ENCODE measurements around the gene EIF4B. TPM values are rescaled to one million over a fixed set of nuclear protein-coding genes. Genes with fewer than 3 reads are reported as not detected.
"Not testable (repeated sequence)": the region's sequence is repeated elsewhere in the genome, so short reads cannot be mapped to it uniquely, and the experiment has no call there.

Gene EIF4B
- total RNA-seq, 1 donor from 2014 or later: 544 TPM

- Mint-ChIP-seq H3K27me3 (ENCODE audit: low read depth) (no peaks in the 10 kb centered on the region), H3K4me3 (no peak overlapping the region), H3K9me3 (no peaks in the 10 kb centered on the region), H3K36me3 (no peaks in the 10 kb centered on the region), H3K4me1 (peaks cover 17% of the 10 kb centered on the region), H3K27ac (no peak overlapping the region)
- DNase-seq (ENCODE audit: low spot score in 2 of 2, unreplicated experiment in 2 of 2): no peak
- no peak for TF ChIP-seq CTCF (IDR thresholded peaks at IDR 0.05; ENCODE audit: unreplicated experiment)
Observed at GRCh38 chr12:52988898-52989297, 17.4 kb upstream of the EIF4B start.

- DNase-seq (ENCODE audit: low spot score in 2 of 2, unreplicated experiment in 2 of 2): no peak
- Mint-ChIP-seq H3K27ac (no peak overlapping the region), H3K4me1 (peaks cover 17% of the 10 kb centered on the region), H3K36me3 (no peaks in the 10 kb centered on the region), H3K27me3 (ENCODE audit: low read depth) (no peaks in the 10 kb centered on the region), H3K4me3 (no peak overlapping the region), H3K9me3 (no peaks in the 10 kb centered on the region)
- no peak for TF ChIP-seq CTCF (IDR thresholded peaks at IDR 0.05; ENCODE audit: unreplicated experiment)
Observed at GRCh38 chr12:52990206-52990605, 16.1 kb upstream of the EIF4B start.

GRCh38 chr12:52992240-52992639 is 14.0 kb upstream of the EIF4B start:
- H3K27me3 Mint-ChIP-seq (ENCODE audit: low read depth): not testable (repeated sequence)

GRCh38 chr12:52992699-52993557 is 13.3 kb upstream of the EIF4B start:
- Mint-ChIP-seq H3K36me3 (no peaks in the 10 kb centered on the region), H3K27ac (peak overlapping the region; percentile 70), H3K4me1 (peaks cover 17% of the 10 kb centered on the region), H3K4me3 (no peak overlapping the region), H3K9me3 (no peaks in the 10 kb centered on the region), H3K27me3 (ENCODE audit: low read depth) (no peaks in the 10 kb centered on the region)
- no peak for TF ChIP-seq CTCF (IDR thresholded peaks at IDR 0.05; ENCODE audit: unreplicated experiment)
- DNase-seq (ENCODE audit: low spot score in 2 of 2, unreplicated experiment in 2 of 2): no peak

More at GRCh38 chr12:52992240-52992639, 14.0 kb upstream of the EIF4B start:
- H3K27ac Mint-ChIP-seq; DNase-seq (ENCODE audit: low spot score in 2 of 2, unreplicated experiment in 2 of 2); H3K4me3 Mint-ChIP-seq; H3K9me3 Mint-ChIP-seq; H3K36me3 Mint-ChIP-seq: not testable (repeated sequence)
- H3K4me1 Mint-ChIP-seq: peaks cover 17% of the 10 kb centered on the region

- no peak for TF ChIP-seq CTCF (IDR thresholded peaks at IDR 0.05; ENCODE audit: unreplicated experiment)
- H3K4me1 Mint-ChIP-seq: peaks cover 17% of the 10 kb centered on the region
- H3K4me3 Mint-ChIP-seq: no peak overlapping the region
- no peak for DNase-seq (ENCODE audit: low spot score in 2 of 2, unreplicated experiment in 2 of 2)
- H3K27ac Mint-ChIP-seq: peak overlapping the region; percentile 70
- no peaks in the 10 kb centered on the region for H3K36me3 Mint-ChIP-seq
- no peaks in the 10 kb centered on the region for H3K9me3 Mint-ChIP-seq
- no peaks in the 10 kb centered on the region for H3K27me3 Mint-ChIP-seq (ENCODE audit: low read depth)
Observed at GRCh38 chr12:52993558-52993869, 12.7 kb upstream of the EIF4B start.

GRCh38 chr12:53004178-53004577 is 2.1 kb upstream of the EIF4B start:
- Mint-ChIP-seq H3K9me3 (no peaks in the 10 kb centered on the region), H3K27me3 (ENCODE audit: low read depth) (no peaks in the 10 kb centered on the region), H3K4me3 (peak overlapping the region; percentile 99), H3K4me1 (peaks cover 33% of the 10 kb centered on the region), H3K27ac (peak overlapping the region; percentile 64), H3K36me3 (no peaks in the 10 kb centered on the region)
- TF ChIP-seq CTCF (IDR thresholded peaks at IDR 0.05; ENCODE audit: unreplicated experiment): no peak
- DNase-seq (ENCODE audit: low spot score in 2 of 2, unreplicated experiment in 2 of 2): no peak
